SU-DHL-6 (cell line): ENCODE measurements around the gene CAPN3.

ENCODE experiments used
- CTCF ChIP-seq: fragments of 200-600 bp; sonication (generic); IDR thresholded peaks from one replicate; pipeline ENCODE4 v1.5.1; 2017; ENCODE audit warnings: antibody characterized with exemption, mild to moderate bottlenecking, low read length, moderate library complexity; ENCODE audit not compliant: insufficient read depth, poor library complexity, severe bottlenecking
- EZH2phosphoT487 ChIP-seq: fragments of 200-600 bp; sonication (generic), shearing (Covaris generic); conservative IDR thresholded peaks from 2 replicates; pipeline ENCODE4 v1.6.1; 2018; ENCODE audit warnings: mild to moderate bottlenecking, antibody characterized with exemption, low read length, moderate library complexity, mixed read lengths

GRCh38 chr15:42444415-42445063 lies 85.2 kb downstream of the CAPN3 start:
- TF ChIP-seq CTCF = no peak
- no peak for TF ChIP-seq EZH2phosphoT487
